Cortex of kidney (tissue), 1 donor: ENCODE measurements around the gene GRIK1.
"Not testable (repeated sequence)": the region's sequence is repeated elsewhere in the genome, so short reads cannot be mapped to it uniquely, and the experiment has no call there.

Experiments used
- DNase-seq: peaks from one replicate; lab custom pipeline; 2025; lab: John Stamatoyannopoulos, UW

GRIK1 gene

DNA sequence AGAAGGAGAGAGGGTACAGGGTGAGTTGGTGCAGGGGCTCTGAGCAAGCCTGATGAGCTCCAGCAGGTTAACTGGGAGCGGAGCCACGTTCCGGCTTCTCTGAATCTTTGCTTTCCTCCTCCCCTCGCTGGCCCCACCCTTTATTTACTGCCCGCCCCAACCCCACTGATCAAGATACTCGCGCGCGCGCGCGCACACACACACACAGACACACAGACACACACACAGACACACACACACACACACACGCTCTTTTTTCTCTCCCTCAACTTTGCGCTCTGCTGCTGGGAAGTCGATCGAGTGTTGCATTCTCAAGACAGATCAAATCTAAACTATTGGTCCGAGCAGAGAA lies at the start of gene GRIK1:
Gene GRIK1, minus strand, starts transcription at position 73 of the 352 bp plus-strand sequence.
- DNase-seq, result no peak

DNA sequence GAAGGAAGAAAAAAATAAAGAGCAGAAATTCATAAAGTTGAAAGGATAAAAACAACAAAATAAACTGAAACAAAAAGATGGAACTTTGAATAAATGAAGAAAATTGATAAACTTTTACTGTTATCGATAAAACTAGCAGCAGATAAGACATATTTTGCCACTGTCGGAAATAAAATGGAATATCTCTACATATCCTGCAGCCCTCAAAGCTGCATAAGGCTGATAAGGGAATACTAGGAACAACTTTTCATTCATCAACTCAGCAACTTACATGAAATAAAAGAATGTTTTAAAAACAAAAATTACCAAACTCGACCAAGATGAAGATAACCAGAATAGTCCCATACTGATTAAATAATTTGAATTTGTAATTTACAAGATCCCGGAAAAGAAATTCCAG lies 48.0 kb upstream of the GRIK1 start:
- DNase-seq, result no peak

DNA sequence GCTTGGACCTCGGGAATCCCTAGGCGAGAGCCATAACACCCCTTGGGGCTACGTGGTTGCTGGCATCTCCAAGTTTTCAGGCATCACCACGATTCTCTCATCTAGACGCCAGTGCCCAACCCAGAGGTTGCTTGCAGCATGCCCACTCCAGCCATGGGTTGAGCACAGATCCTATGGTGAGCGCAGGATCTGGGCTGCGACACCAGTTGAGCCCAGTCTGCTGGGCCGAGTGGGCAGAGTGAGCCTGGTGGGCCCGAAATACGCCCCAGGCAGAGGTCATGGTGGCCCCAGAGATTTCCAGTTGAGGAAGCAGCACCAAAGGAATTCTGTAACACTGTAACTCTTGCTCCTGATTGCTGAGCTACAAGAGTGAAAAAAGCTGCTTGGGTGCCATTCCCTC lies 46.1 kb upstream of the GRIK1 start:
- no peak for DNase-seq

GRCh38 chr21:29979043-29979442 lies 39.2 kb upstream of the GRIK1 start:
- DNase-seq, result no peak

GRCh38 chr21:29975776-29976175 lies 36.0 kb upstream of the GRIK1 start:
- no peak for DNase-seq

GRCh38 chr21:29973258-29973657 lies 33.5 kb upstream of the GRIK1 start:
- no peak for DNase-seq

DNA sequence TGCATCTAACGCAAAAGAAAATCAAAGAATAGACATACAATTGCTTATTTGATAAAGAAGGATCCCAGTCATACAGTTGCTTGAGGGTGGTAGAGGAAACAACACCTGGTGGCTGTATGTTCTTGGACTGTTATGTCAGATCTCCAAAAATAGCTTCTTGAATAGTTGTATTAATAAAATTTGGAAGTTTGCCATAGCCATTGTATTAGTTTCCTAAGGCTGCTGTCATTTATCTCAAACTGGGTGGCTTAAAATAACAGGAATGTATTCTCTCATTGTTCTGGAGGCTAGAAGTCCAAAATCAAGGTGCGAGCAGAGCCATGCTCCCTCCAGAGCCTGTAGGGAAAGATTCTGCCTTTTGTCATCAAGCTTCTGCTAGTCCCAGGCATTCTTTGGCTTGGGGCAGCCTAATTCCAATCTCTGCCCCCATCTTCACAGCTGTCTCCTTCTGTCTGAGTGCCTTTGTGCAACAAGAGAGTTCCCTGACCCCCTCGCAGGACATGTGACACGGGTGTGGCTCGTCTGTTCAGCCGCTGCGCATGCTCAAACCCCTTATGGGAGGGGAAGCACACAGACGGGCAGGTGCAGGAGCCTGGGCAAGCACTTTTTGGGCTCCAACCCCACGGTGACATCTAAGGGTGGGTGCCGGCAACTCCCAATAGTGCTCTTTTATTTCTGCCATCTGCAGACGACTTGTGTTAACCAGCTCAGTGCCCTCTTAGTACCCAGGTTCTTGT lies 21.7 kb upstream of the GRIK1 start:
- DNase-seq, result no peak

DNA sequence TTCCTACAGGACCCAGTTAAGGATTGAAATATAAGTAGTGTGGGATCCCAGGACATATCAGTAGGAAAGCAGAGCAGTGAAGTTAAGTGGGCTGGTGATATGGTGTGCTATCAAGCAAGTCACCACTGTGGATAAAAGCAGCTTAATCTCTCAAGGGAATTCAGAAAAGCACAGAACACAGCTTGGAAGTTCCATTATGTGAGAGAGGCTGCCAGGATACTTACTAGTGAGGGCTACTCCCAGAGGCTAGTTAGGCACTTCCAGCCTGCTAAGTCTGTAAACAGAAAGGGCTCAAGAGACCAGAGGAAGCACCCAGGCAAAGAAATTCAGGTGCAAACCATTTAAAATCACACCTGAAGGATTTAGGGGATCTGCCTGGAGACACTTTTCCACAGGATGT lies 18.8 kb upstream of the GRIK1 start:
- DNase-seq, result no peak

GRCh38 chr21:29958035-29958434 lies 18.2 kb upstream of the GRIK1 start:
- not testable (repeated sequence) for DNase-seq

DNA sequence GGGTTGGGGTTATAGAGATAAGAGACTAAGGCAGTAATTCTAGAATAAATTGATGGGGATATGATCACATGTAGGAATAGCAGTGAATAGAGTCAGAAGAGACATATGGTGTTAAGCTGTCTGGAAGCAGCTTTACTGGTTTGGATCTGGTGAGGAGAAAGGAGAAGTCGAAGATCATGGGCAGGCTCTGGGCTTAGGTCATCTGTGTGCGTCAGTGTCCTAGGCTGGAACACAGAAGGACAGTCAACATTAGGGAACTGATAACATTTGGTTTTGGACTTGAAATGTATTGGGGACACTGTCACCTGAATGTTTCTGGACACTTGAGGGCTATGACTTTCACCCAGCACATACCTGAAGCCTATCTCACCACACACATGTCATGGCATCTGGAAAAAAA lies 13.9 kb upstream of the GRIK1 start:
- no peak for DNase-seq

DNA sequence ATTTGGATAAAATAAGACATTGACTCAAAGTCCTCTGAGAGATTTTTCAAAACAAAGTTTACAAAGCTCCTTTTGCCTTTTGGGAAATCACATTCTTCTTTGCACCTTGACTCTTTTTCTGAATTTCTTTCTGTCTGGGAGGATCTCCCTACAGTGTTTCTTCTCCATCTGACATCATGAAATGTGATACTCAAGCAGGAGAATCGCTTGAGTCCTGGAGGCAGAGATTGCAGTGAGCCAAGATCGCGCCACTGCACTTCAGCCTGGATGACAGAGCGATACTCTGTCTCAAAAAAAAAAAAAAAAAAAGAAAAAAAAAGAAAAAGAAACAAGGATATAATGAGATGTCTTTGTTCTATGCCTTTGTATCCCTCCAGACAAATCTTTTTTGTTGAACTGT lies 13.3 kb upstream of the GRIK1 start:
- no peak for DNase-seq

DNA sequence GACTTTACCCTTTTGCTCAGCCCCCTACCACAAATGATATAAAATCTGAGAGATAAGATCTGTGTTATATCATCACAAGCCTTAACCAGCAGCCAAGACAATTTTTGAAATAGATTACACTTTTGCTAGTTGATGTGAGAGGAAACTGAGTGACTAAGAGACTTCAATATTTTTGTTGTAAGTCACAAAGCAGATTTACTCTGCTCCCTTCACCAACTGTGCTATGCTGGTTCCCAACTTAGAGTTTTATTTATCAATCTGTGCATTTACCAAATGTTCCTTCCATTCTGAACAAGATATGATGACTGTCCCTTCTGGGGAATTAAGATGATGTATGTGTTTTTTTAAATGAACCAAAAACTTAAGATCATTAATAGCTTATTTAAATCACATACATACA lies 12.1 kb upstream of the GRIK1 start:
- DNase-seq, result no peak

GRCh38 chr21:29949991-29950390 lies 10.2 kb upstream of the GRIK1 start:
- no peak for DNase-seq

GRCh38 chr21:29947119-29947518 lies 7.3 kb upstream of the GRIK1 start:
- no peak for DNase-seq

- no peak for DNase-seq
These were observed 4.1 kb upstream of the GRIK1 start for GRCh38 chr21:29943885-29944284.

DNA sequence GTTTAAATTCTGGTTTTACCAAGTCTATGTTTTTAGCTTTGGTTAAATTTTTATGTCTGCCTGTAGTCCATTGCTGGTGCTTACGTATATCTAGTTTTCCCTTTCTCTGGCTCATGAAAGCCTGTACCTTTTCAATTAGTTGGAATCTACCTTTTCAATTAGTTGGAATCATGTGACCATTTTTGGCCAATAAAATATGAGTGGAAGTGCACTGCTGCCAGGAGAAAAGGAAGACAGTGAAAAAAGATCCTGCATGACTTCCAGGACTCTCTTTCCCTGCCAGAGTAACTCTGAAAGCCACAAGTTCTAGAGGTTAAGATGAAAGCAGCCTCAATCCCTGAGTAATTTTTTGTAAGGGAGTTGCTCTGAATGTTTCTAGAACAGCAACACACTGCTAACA lies 2.2 kb upstream of the GRIK1 start:
- no peak for DNase-seq

DNA sequence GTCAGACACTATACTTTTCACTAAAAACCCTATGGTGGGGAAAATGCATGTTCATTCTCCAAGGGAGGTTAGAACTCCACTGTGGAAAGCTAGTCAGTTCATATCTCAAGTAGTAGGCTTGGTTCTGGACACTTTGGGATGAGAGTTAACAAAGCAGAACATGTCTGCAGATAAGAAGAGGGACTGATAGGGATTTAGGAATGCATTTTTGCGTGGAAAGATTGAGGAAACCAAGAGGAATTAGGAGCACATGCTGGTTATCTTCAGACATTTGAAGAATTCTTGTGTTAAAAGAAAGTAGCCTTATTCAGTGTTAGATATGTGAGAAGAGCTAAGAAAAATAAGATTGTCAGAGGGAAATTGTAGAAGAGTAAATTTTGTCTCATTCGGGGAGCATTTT lies 1.2 kb upstream of the GRIK1 start:
- no peak for DNase-seq

GRCh38 chr21:29940361-29940760 lies 565 bp upstream of the GRIK1 start:
- DNase-seq, result no peak

- no peak for DNase-seq
These were observed 482 bp downstream of the GRIK1 start for GRCh38 chr21:29939104-29939923.

GRCh38 chr21:29938776-29939103 lies 1.1 kb downstream of the GRIK1 start:
- no peak for DNase-seq

DNA sequence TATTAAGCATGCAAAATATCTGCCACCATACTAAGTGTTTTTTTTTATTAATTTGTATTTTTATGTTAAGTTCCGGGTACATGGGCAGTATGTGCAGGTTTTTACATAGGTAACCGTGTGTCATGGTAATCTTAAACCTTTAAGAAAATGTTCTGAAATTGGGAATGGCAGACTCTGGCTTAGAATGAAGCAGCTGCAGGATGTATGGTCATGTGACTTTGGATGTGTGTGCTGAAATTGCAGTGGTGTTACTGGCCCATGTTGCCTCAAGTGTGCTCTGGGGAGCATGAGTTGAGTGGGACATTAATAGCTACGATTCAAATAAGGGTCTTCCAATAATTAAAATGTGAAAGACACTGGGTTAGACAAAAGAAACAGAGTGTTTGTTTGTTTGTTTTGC lies 6.7 kb downstream of the GRIK1 start:
- no peak for DNase-seq

DNA sequence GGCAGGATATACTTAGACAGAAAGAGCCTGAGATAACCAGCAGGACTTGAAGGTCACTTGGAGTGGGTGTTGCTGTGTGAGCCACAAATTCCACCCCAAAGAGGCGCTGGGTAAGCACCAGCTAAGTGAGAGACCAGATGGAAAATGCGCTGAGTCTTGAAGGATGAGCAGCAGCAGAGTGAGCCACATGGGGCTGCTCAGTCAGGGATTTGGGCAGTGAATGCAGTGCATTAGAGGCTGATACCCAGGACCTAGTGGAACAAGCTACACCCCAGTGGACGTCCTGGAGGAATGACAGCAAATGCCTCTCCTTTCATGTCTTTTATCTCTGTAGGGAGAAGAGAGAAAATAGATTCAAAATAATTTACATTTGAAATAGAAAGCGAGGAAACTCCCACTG lies 11.3 kb downstream of the GRIK1 start:
- no peak for DNase-seq

DNA sequence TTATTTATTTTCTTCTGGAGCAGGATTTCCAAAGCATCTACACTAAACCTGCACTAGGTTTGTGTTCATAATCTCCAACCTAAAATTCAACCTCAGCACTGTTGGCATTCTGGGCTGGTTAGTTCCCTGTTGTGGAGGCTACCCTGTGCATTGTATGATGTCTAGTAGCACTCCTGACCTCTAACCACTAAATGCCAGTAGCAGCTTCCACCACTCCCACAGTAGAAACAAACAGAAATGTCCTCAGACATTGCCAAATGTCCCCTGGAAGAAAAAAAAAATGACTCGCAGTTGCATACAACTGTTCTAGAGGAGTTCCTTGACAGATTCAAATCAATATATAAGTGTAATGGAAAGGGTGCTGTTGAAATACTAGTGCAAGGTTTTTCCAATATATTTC lies 18.9 kb downstream of the GRIK1 start:
- DNase-seq, result no peak

DNA sequence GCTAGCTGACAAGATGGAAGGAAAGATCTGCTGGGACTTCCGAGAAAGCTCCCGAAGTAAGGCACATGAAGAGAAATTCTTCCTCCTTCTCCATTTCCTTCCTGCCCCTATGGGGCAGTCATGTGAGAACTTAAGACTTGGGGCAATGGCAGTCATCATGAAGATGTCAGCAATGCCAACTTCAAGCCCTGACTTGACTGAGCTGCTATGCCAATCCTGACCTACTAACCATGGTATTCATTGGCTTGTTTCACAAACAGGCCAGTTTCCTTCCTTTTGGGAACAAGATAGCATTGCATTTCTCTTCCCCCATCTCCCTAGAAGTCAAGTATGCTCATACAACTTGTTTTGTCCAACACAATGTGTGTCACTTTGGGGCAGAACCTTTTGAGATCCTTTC lies 25.5 kb downstream of the GRIK1 start:
- DNase-seq, result no peak
